GM20000 (cell line): Measurements from ENCODE around the gene ASB18.

Experiments
- DNase-seq: peaks from one replicate; pipeline ENCODE4 v3.0.0; 2012; ENCODE audit warnings: low spot score
- TF ChIP-seq, protein P1 (sequence below): IDR thresholded peaks from 2 replicates; pipeline ENCODE4 v1.5.1; 2012; ENCODE audit warnings: mild to moderate bottlenecking, control low read depth; ENCODE audit errors: extremely low read depth, missing control alignments

Gene ASB18

DNA sequence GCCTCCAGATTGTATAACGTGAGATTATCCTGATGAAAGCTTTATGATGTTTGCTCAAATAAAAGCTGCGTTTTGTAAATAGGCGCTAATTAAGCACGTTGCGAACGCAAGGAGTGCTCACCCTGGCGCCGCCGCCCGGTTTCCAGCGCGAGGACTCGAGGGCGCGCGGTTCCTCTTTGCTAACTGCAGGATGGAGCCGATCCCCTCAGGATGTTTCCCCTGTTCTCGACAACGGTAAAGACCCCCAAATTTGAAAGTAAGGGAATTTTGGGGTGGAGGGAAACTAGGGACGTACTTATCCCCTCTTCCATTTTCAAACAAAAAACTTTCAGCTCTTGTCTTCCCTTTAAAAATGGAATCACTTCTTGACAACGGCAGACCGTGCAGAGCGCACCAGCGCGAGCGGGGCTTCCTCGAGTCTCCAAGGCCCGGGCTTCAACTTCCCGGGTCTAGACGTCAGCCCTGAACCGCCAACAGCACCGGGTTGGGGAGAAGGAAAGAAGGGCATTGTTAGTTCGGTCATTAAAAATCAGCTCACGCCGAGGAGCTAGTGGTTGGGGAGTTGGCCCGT is 95.0 kb downstream of the ASB18 start:
- TF ChIP-seq, protein P1, sequence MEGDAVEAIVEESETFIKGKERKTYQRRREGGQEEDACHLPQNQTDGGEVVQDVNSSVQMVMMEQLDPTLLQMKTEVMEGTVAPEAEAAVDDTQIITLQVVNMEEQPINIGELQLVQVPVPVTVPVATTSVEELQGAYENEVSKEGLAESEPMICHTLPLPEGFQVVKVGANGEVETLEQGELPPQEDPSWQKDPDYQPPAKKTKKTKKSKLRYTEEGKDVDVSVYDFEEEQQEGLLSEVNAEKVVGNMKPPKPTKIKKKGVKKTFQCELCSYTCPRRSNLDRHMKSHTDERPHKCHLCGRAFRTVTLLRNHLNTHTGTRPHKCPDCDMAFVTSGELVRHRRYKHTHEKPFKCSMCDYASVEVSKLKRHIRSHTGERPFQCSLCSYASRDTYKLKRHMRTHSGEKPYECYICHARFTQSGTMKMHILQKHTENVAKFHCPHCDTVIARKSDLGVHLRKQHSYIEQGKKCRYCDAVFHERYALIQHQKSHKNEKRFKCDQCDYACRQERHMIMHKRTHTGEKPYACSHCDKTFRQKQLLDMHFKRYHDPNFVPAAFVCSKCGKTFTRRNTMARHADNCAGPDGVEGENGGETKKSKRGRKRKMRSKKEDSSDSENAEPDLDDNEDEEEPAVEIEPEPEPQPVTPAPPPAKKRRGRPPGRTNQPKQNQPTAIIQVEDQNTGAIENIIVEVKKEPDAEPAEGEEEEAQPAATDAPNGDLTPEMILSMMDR, result no peak
- DNase-seq, result peak; percentile 29

DNA sequence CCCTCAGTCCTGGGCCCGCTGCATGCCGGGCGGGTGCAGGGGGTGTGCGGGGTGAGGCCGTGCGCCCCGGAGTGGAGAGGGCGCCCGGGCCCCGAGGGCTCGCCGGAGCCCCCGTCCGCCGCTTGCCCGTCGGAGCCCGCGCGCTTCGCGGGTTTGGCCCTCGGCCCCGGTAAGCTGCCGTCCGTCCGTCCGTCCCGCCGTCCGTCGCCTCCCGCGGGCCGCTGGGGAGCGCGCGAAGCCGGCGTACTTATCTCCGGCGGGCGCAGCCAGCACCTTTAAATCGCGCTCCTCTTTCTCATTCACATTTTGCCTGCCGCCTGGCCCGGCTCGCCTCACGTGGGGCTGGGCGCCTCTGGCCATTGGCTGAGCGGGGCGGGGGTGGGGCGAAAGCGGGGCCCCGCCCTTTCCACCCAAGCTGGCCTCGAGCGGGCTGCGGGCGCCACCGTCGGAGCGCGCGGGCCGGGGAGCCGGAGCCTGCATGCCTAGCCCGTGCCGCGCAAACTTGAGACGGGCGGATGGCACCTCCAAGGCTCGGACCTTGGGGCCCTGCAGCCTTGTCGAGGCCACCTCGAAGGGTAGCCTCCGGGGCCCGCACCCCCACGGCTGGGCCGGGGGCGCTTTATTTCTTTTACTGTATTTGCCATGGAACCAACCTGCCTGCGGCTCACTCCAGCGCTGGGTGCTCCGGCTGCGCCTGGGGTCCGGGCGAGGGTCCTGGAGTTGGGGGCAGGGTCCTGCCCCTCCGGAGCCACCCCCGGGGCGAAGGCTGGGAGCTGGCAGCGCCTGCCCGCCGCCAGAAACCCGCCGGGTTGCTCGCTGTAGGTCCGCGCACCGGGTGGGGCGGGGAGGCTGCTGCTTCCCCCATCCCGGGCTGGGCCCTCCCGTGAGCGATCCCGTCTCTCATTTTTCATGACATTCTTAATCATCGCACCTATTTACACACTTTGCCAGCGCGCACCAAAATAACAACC is 95.8 kb downstream of the ASB18 start, which contains the start of gene GBX2:
Gene GBX2, minus strand, starts transcription at position 277 of the 971 bp plus-strand sequence. CDS start 415 bp downstream, outside the sequence.
- peak; percentile 40 for DNase-seq
- TF ChIP-seq, protein P1, result no peak

- DNase-seq, result peak; percentile 49
- TF ChIP-seq, protein P1, result no peak
Measured at GRCh38 chr2:236167297-236168109, 96.7 kb downstream of the ASB18 start.

DNA sequence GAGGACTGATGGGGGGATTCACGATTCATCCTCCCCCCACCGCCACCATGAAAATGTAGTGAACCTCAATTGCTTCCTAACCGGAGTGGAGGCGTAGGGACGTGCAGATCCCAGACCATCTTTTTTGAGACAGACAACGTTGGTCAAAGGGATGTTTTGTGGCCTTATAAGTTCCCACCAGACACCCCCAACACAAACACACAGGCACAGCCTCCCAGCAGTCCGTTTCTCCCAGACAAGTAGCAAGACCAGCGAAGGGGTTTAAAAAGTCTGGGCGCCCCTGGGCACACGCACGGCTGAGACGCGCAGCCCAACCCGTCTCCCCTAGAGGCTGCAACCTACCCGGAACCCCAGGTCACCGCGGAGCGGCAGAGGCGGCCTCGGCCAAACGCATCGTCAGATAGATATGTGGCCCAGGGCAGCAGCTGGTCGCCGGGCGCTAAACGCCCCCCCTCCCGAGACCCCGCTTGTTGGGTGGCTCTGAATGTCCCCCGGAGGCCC is 97.4 kb downstream of the ASB18 start:
- DNase-seq, result peak; percentile 38
- TF ChIP-seq, protein P1, result no peak

DNA sequence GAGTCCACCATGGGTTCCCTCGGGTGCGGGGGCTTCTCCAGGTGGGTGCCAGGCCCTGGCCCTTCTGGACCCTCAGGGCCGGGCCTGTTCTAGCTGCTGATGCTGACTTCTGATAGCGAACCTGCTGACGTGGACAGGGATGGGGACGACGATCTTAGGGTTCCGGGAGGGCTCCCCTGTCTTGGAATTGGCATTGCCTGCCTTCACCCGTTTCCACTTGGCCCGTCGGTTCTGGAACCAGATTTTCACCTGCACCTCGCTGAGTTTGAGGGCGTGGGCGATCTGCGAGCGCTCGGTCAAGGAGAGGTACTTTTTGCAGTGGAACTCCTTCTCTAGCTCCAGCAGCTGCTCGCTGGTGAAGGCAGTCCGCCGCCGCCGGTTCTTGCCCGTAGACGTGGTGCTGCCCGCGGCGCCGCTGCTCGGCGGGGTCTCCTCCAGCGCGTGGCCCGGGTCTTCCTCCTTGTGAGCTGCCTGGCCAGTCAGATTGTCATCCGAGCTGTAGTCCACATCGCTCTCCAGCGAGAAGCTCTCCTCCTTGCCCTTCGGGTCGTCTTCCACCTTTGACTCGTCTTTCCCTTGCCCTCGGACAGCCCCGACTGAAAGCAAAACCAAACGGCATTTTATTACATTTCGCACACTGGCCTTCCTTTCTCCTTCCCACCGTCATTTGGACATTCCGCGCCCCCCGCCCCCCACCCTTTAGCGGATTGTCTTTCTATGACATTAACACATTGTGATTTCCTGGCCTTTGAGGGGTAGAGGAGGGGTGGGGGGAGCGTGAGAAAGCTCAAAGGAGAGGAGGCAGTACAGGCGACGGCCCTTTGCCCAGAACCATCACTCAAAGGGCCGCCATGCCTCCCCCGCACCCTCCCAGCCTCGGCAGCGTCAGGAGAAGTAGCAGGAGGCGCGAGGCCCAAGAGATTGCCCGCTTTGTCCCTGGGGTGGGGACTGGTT is 98.1 kb downstream of the ASB18 start:
- DNase-seq, result peak; percentile 39
- TF ChIP-seq, protein P1, result no peak
